ENCODE results near the gene POU2F3.

Gene POU2F3

DNA sequence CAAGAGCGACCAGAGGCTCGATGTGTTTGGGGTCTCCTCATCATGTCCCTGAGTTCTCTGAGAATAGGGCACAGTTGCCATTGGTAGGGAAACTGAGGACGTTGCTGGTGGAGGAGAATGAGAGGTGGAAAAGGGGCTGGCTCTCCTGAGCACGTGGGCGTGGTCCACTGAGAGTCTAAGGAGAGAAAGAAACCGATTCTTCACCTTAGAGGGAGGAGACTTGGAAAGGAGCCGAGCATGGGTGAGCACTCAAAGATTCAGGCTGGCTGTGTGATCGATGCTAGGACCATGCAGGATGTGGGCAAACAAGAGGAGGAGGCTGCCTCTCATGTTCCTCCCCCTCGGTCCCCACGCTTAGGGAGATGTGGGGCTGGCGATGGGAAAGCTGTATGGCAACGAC lies 65.3 kb downstream of the POU2F3 start:
- TF ChIP-seq, protein P1, sequence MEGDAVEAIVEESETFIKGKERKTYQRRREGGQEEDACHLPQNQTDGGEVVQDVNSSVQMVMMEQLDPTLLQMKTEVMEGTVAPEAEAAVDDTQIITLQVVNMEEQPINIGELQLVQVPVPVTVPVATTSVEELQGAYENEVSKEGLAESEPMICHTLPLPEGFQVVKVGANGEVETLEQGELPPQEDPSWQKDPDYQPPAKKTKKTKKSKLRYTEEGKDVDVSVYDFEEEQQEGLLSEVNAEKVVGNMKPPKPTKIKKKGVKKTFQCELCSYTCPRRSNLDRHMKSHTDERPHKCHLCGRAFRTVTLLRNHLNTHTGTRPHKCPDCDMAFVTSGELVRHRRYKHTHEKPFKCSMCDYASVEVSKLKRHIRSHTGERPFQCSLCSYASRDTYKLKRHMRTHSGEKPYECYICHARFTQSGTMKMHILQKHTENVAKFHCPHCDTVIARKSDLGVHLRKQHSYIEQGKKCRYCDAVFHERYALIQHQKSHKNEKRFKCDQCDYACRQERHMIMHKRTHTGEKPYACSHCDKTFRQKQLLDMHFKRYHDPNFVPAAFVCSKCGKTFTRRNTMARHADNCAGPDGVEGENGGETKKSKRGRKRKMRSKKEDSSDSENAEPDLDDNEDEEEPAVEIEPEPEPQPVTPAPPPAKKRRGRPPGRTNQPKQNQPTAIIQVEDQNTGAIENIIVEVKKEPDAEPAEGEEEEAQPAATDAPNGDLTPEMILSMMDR (IDR thresholded peaks at IDR 0.05; ENCODE audit: insufficient read depth, missing control alignments) = no peak
- DNase-seq (ENCODE audit: insufficient read length, low spot score) (no peak), FAIRE-seq (no peak)

GRCh38 chr11:120306519-120307242 lies 66.7 kb downstream of the POU2F3 start:
- no peak for FAIRE-seq
- no peak for DNase-seq (ENCODE audit: insufficient read length, low spot score)
- TF ChIP-seq, protein P1 (IDR thresholded peaks at IDR 0.05; ENCODE audit: insufficient read depth, missing control alignments) = peak; percentile 5

DNA sequence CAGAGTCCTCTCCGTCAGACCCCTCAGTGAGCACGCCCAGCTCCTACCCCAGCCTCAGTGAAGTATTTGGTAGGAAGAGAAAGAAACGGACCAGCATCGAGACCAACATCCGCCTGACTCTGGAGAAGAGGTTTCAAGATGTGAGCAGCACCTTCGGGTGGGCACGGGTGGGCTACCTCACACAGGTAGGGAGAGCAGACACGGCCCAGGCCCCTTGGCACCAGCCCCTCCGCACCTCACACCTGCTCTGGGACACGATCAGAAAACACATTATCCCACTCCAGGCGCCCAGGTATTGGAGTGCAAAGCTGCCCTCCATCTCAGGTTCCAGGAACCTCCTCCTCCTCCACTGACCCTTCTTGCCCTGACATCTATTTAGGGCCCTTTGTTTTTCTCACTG lies 67.5 kb downstream of the POU2F3 start:
- no peak for FAIRE-seq
- TF ChIP-seq, protein P1 (IDR thresholded peaks at IDR 0.05; ENCODE audit: insufficient read depth, missing control alignments) = no peak
- DNase-seq (ENCODE audit: insufficient read length, low spot score) = no peak

DNA sequence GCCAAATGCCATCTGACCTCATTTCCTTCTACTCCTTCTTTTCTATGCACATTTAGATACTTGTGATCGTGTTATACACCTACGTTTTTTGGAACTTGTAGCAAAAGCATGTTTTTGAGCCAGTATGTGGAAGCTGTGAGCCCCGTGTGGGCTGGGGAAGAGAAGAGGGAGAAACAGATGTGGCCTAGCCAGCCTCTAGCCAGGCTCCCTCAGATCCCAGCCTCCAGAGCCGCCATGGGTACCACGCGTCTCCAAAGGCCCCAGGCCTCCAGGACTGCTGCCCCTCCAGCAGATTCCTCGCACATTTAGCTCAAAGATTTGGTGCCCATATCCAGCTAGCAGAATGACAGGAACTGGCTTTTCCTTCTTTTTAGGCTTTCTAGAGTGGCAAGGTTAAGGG lies 68.1 kb downstream of the POU2F3 start:
- FAIRE-seq (no peak), DNase-seq (ENCODE audit: insufficient read length, low spot score) (no peak)
- TF ChIP-seq, protein P1 (IDR thresholded peaks at IDR 0.05; ENCODE audit: insufficient read depth, missing control alignments) = no peak

DNA sequence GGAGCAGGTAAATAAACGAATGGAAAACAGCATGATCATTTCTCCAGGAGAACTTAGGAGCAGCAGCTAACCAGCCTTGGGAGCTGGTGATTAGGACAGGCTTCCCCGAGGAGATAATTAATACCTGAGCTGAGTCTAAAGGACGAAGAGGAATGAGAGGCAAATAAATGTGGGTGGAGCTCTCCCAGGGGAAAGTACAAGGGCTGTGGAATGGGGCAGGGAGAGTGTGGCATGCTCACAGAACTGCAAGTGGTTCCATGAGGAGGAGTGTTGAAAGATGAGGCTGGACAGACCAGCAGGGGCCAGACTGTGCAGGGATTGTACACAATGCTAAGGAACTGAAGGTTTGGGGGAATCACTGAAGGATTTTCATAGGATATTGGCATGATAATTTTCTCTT lies 70.9 kb downstream of the POU2F3 start:
- TF ChIP-seq, protein P1 (IDR thresholded peaks at IDR 0.05; ENCODE audit: insufficient read depth, missing control alignments) = no peak
- DNase-seq (ENCODE audit: insufficient read length, low spot score) (no peak), FAIRE-seq (no peak)

DNA sequence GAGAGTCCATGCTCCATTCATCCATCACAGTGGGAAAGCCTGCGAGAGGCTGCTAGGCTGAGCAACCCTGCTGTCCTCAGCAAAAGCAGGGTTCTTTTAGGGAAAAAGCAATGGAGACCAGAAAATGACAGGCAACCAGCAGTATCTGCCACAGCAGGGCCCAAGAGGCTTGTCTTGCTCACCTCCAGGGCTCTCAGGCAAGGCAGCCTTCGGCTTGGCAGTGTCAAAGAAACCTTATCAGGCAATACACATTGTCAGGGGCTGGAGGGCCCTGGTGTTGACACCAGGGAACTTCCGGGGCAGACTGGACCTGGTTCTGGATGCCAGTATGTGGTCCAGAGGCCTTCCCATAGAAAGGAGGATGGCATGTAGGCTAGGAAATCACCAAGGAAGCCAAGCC lies 74.9 kb downstream of the POU2F3 start:
- DNase-seq (ENCODE audit: insufficient read length, low spot score) (no peak), FAIRE-seq (no peak)
- TF ChIP-seq, protein P1 (IDR thresholded peaks at IDR 0.05; ENCODE audit: insufficient read depth, missing control alignments) = no peak

DNA sequence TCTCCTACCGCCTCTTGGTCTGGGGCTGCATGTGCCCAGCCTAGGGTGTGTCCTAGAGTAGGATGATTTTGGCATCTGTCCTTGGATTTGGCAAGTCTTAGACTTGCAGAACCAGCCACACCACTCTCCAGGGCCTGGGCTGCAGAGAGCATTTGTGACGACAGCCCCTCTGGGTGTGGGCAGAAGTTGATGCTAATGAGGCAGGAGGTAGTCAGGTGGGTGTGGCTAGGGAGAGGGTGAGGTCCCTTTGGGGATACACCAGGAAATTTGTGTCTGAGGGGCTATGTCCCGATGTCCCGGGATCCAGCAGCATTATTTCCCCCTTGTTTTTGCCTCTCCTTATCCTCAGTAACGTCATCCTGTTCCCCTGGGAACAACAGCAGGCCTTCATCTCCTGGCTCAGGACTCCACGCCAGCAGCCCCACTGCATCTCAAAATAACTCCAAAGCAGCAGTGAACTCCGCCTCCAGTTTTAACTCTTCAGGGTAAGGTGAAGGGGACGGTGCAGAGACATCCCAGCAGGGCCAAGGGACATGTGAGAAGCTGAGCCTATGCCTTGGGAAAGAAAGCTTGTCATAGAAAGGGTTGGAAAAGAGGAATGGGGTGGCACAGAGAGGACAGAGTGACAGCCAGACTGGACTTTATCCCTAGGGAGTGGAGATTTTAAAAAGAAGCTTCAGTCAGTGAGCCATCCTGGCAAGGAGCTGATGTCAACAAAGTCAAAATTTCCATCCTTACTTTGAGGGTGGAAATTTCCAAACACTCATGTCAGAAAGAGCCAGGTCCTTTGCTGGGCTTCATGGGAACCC lies 77.1 kb downstream of the POU2F3 start:
- no peak for DNase-seq (ENCODE audit: insufficient read length, low spot score)
- FAIRE-seq = no peak
- TF ChIP-seq, protein P1 (IDR thresholded peaks at IDR 0.05; ENCODE audit: insufficient read depth, missing control alignments) = no peak

Measured in D721Med (cell line).